HG03196 (cell line): ENCODE data around the gene B3GNT2.
"Not testable (repeated sequence)": the region's sequence is repeated elsewhere in the genome, so short reads cannot be mapped to it uniquely, and the experiment has no call there.

Source experiments
- ATAC-seq: cut with Tn5 transposase; IDR thresholded peaks from one replicate; pipeline ENCODE4 v1.9.1; 2021; ENCODE audit not compliant: unreplicated experiment

The B3GNT2 gene

GRCh38 chr2:62195421-62196277, at the start of gene B3GNT2:
TSS of gene B3GNT2 (plus strand) at chr2:62196115. CDS start at chr2:62222221, 26,106 bp downstream.
- ATAC-seq: peak; percentile 50

- not testable (repeated sequence) for ATAC-seq
Measured at GRCh38 chr2:62146790-62147189, 49.1 kb upstream of the B3GNT2 start.

- ATAC-seq: no peak
Measured at GRCh38 chr2:62147610-62148301, 48.2 kb upstream of the B3GNT2 start.

- peak; percentile 37 for ATAC-seq
Measured at GRCh38 chr2:62149708-62150107, 46.2 kb upstream of the B3GNT2 start.

- ATAC-seq: no peak
Measured at GRCh38 chr2:62150597-62151305, 45.2 kb upstream of the B3GNT2 start.

- no peak for ATAC-seq
Measured at GRCh38 chr2:62151306-62151638, 44.6 kb upstream of the B3GNT2 start.

- no peak for ATAC-seq
Measured at GRCh38 chr2:62152000-62152399, 43.9 kb upstream of the B3GNT2 start.

GRCh38 chr2:62156861-62157496, 38.9 kb upstream of the B3GNT2 start:
- ATAC-seq: no peak

GRCh38 chr2:62158444-62159121, 37.3 kb upstream of the B3GNT2 start:
- ATAC-seq: no peak

- ATAC-seq: not testable (repeated sequence)
Measured at GRCh38 chr2:62160691-62161090, 35.2 kb upstream of the B3GNT2 start.

GRCh38 chr2:62163106-62163831, 32.6 kb upstream of the B3GNT2 start:
- ATAC-seq: no peak

GRCh38 chr2:62163834-62164233, 32.1 kb upstream of the B3GNT2 start:
- no peak for ATAC-seq

- no peak for ATAC-seq
Measured at GRCh38 chr2:62175728-62176127, 20.2 kb upstream of the B3GNT2 start.

GRCh38 chr2:62176801-62177200, 19.1 kb upstream of the B3GNT2 start:
- no peak for ATAC-seq

- ATAC-seq: no peak
Measured at GRCh38 chr2:62177392-62178049, 18.4 kb upstream of the B3GNT2 start.

- ATAC-seq: no peak
Measured at GRCh38 chr2:62178741-62179271, 17.1 kb upstream of the B3GNT2 start.

GRCh38 chr2:62180975-62181374, 14.9 kb upstream of the B3GNT2 start:
- ATAC-seq: no peak

GRCh38 chr2:62181843-62182242, 14.1 kb upstream of the B3GNT2 start:
- ATAC-seq: no peak

GRCh38 chr2:62184512-62185230, 11.2 kb upstream of the B3GNT2 start:
- ATAC-seq: no peak
